Astrocyte (in vitro differentiated cells and primary cell): ENCODE data around the gene DPP9. TPM values are rescaled to one million over a fixed set of nuclear protein-coding genes. Genes with fewer than 3 reads are reported as not detected.

Source experiments
- DNase-seq: peaks from one replicate; pipeline ENCODE4 v3.0.0-alpha.2; 2010; ENCODE audit warnings: low read depth
- FAIRE-seq: peaks from 2 replicates; lab custom pipeline; 2011; peaks lifted over from hg19 to GRCh38; lab: Jason Lieb, UNC
- H2AFZ ChIP-seq: 2 replicates; pipeline ENCODE4 v1.6.0; 2012; ENCODE audit warnings: low read depth, low read length, inconsistent platforms
- H3K27ac ChIP-seq: 2 replicates; pipeline ENCODE4 v1.5.1; 2011; ENCODE audit warnings: low read depth, low read length, inconsistent platforms
- H3K27me3 ChIP-seq: 2 replicates; pipeline ENCODE4 v1.6.0; 2011; ENCODE audit warnings: low read length, inconsistent platforms; ENCODE audit not compliant: insufficient read depth
- H3K36me3 ChIP-seq: 2 replicates; pipeline ENCODE4 v1.5.1; 2011; ENCODE audit warnings: low read length, inconsistent platforms; ENCODE audit not compliant: insufficient read depth
- H3K4me1 ChIP-seq: 2 replicates; pipeline ENCODE4 v1.5.1; 2011; ENCODE audit warnings: low read length, inconsistent platforms; ENCODE audit not compliant: insufficient read depth
- H3K4me2 ChIP-seq: 2 replicates; pipeline ENCODE4 v1.6.0; 2012; ENCODE audit warnings: low read length, inconsistent platforms
- H3K4me3 ChIP-seq: 2 replicates; pipeline ENCODE4 v1.5.1; 2011; ENCODE audit warnings: low read depth, mild to moderate bottlenecking, low read length, inconsistent platforms; ENCODE audit not compliant: insufficient read depth
- H3K79me2 ChIP-seq: 2 replicates; pipeline ENCODE4 v1.6.0; 2012; ENCODE audit warnings: mild to moderate bottlenecking, low read length, inconsistent platforms; ENCODE audit not compliant: insufficient read depth
- H3K9ac ChIP-seq: 2 replicates; pipeline ENCODE4 v1.6.0; 2012; ENCODE audit warnings: mild to moderate bottlenecking, low read length, inconsistent platforms
- H3K9me3 ChIP-seq: 2 replicates; pipeline ENCODE4 v1.5.1; 2012; ENCODE audit warnings: low read depth, mild to moderate bottlenecking, low read length, inconsistent platforms; ENCODE audit not compliant: insufficient read depth
- H4K20me1 ChIP-seq: 2 replicates; pipeline ENCODE4 v1.6.0; 2012; ENCODE audit warnings: low read length, inconsistent platforms; ENCODE audit not compliant: insufficient read depth
- H3K27ac Mint-ChIP-seq: one replicate; pipeline ENCODE4 v1.8.0; 2021; ENCODE audit warnings: mild to moderate bottlenecking, mixed read lengths; ENCODE audit not compliant: unreplicated experiment
- H3K27me3 Mint-ChIP-seq: one replicate; pipeline ENCODE4 v1.8.0; 2021; ENCODE audit warnings: low read depth, mixed read lengths; ENCODE audit not compliant: unreplicated experiment
- H3K36me3 Mint-ChIP-seq: one replicate; pipeline ENCODE4 v1.8.0; 2021; ENCODE audit warnings: low read depth, mixed read lengths; ENCODE audit not compliant: unreplicated experiment
- H3K4me1 Mint-ChIP-seq: one replicate; pipeline ENCODE4 v1.8.0; 2021; ENCODE audit warnings: low read depth, mixed read lengths; ENCODE audit not compliant: unreplicated experiment
- H3K4me3 Mint-ChIP-seq: one replicate; pipeline ENCODE4 v1.8.0; 2021; ENCODE audit warnings: mild to moderate bottlenecking, moderate library complexity, mixed read lengths; ENCODE audit not compliant: unreplicated experiment
- H3K9me3 Mint-ChIP-seq: one replicate; pipeline ENCODE4 v1.8.0; 2021; ENCODE audit warnings: mild to moderate bottlenecking, mixed read lengths; ENCODE audit not compliant: unreplicated experiment
- EZH2 ChIP-seq: IDR thresholded peaks from 2 replicates; pipeline ENCODE4 v1.6.1; 2012; ENCODE audit warnings: mild to moderate bottlenecking, low read length, inconsistent platforms; ENCODE audit not compliant: insufficient read depth
- total RNA-seq: library from RNA; stranded (reverse); gene quantifications from 2 replicates; pipeline ENCODE4 v1.2.1, GENCODE V29; 2021
- TF ChIP-seq, protein P1 (sequence below): IDR thresholded peaks from 2 replicates; pipeline ENCODE4 v1.5.1; 2011; ENCODE audit warnings: low read depth, mild to moderate bottlenecking, inconsistent platforms, low read length, moderate library complexity; ENCODE audit not compliant: insufficient read depth

The DPP9 gene
- total RNA-seq, 1 donor from 2014 or later: 50.0 TPM

DNA sequence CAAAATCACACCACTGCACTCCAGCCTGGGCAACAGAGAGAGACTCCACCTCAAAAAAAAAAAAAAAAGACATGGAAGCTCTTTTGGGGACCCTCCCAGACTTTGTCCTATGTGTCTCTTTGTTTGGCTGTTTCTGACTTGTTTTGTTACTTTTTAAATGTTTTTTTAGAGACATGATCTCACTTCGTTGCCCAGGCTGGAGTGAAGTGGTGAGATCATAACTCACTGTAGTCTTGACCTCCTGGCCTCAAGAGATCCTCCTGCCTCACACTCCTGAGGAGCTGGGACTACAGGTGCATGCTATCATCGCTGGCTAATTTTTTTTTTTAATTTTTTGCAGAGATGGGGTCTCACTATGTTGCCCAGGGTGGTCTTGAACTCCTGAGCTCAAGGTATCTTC lies 16.4 kb upstream of the DPP9 start:
- no peak for FAIRE-seq
- TF ChIP-seq EZH2: no peak
- TF ChIP-seq, protein P1, sequence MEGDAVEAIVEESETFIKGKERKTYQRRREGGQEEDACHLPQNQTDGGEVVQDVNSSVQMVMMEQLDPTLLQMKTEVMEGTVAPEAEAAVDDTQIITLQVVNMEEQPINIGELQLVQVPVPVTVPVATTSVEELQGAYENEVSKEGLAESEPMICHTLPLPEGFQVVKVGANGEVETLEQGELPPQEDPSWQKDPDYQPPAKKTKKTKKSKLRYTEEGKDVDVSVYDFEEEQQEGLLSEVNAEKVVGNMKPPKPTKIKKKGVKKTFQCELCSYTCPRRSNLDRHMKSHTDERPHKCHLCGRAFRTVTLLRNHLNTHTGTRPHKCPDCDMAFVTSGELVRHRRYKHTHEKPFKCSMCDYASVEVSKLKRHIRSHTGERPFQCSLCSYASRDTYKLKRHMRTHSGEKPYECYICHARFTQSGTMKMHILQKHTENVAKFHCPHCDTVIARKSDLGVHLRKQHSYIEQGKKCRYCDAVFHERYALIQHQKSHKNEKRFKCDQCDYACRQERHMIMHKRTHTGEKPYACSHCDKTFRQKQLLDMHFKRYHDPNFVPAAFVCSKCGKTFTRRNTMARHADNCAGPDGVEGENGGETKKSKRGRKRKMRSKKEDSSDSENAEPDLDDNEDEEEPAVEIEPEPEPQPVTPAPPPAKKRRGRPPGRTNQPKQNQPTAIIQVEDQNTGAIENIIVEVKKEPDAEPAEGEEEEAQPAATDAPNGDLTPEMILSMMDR: no peak
- H3K4me3 Mint-ChIP-seq: no peak overlapping the region

DNA sequence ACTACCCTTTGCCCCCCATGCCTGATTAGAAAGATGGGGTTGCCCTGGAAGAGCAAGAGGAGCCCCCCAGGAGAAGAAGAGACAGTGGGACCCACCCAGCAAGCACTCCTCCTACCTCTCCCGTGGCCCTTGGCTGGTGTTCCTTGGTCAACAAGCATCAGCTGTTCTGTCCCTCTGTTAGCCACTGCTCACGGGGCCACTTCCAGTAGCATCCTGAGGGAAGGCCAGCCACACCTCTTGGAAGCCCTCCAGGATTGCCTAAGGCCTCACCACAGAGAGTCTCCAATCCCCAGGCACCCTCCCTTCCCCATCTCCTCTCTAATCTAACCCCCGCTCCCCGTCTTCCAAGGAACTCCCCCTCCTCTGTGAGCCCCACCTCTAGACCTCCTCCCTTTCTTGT lies 15.1 kb upstream of the DPP9 start:
- Histone ChIP-seq H2AFZ (no peak overlapping the region), H4K20me1 (no peaks in the 10 kb centered on the region), H3K27me3 (peaks cover 5% of the 10 kb centered on the region), H3K36me3 (no peaks in the 10 kb centered on the region), H3K9ac (no peak overlapping the region), H3K4me2 (no peak overlapping the region), H3K9me3 (no peaks in the 10 kb centered on the region), H3K4me1 (no peaks in the 10 kb centered on the region), H3K27ac (no peak overlapping the region), H3K4me3 (no peak overlapping the region), H3K79me2 (no peaks in the 10 kb centered on the region)
- Mint-ChIP-seq H3K4me3 (no peak overlapping the region), H3K27me3 (peaks cover 9% of the 10 kb centered on the region), H3K9me3 (no peaks in the 10 kb centered on the region), H3K27ac (no peak overlapping the region), H3K36me3 (no peaks in the 10 kb centered on the region), H3K4me1 (peaks cover 5% of the 10 kb centered on the region)
- FAIRE-seq (no peak), DNase-seq (no peak)
- TF ChIP-seq, protein P1: no peak
- TF ChIP-seq EZH2: no peak

More for the DNA sequence above, 16.4 kb upstream of the DPP9 start:
- Histone ChIP-seq H3K4me1 (peaks cover 4% of the 10 kb centered on the region), H4K20me1 (no peaks in the 10 kb centered on the region), H3K9ac (no peak overlapping the region), H2AFZ (no peak overlapping the region), H3K4me3 (no peak overlapping the region), H3K27me3 (peaks cover 5% of the 10 kb centered on the region), H3K4me2 (no peak overlapping the region), H3K36me3 (no peaks in the 10 kb centered on the region), H3K9me3 (no peaks in the 10 kb centered on the region), H3K27ac (no peak overlapping the region), H3K79me2 (no peaks in the 10 kb centered on the region)
- H3K36me3 Mint-ChIP-seq: no peaks in the 10 kb centered on the region
- no peaks in the 10 kb centered on the region for H3K9me3 Mint-ChIP-seq
- H3K4me1 Mint-ChIP-seq: peaks cover 11% of the 10 kb centered on the region
- H3K27ac Mint-ChIP-seq: no peak overlapping the region
- DNase-seq: no peak
- H3K27me3 Mint-ChIP-seq: peaks cover 5% of the 10 kb centered on the region

DNA sequence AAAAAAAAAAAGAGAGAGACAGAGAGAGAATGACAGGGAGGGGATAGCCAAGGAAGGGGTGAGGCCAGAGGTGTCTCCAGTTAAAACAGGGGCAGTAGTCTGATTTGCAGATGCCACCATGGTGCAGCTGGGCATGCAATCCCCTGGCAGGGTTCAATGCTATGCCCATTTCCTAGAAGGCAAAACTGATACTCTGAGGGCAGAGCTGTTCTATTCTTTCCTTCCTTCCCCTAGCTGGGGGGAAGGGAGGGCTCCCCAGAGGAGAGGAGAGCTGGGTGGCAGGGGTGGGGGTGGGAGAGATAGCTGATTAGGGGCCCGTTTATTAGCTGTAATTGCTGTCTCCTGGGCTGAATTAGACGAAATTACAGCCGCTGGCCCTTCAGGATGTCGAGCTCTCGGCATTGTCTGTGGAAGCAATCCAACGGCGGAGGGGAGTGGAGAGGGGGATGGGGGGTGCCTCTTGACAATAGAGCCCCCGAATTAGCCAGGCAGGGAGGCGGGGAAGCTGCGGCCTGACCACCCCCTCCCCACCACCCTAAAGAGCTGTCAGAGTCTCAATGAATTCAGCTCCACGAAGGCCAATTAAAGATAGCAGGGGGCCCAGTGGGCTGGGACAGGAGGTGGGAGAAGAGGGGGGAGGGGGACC lies 14.4 kb upstream of the DPP9 start:
- Histone ChIP-seq H2AFZ (no peak overlapping the region), H3K4me2 (no peak overlapping the region), H4K20me1 (no peaks in the 10 kb centered on the region), H3K4me1 (no peaks in the 10 kb centered on the region), H3K4me3 (no peak overlapping the region), H3K36me3 (no peaks in the 10 kb centered on the region), H3K27me3 (peaks cover 4% of the 10 kb centered on the region), H3K9me3 (no peaks in the 10 kb centered on the region), H3K9ac (no peak overlapping the region), H3K27ac (no peak overlapping the region), H3K79me2 (no peaks in the 10 kb centered on the region)
- no peaks in the 10 kb centered on the region for H3K9me3 Mint-ChIP-seq
- H3K4me1 Mint-ChIP-seq: peaks cover under 1% of the 10 kb centered on the region
- no peak overlapping the region for H3K4me3 Mint-ChIP-seq
- H3K27ac Mint-ChIP-seq: no peak overlapping the region
- no peaks in the 10 kb centered on the region for H3K36me3 Mint-ChIP-seq
- TF ChIP-seq, protein P1: no peak
- no peak for TF ChIP-seq EZH2
- FAIRE-seq: no peak
- DNase-seq: no peak
- peaks cover 11% of the 10 kb centered on the region for H3K27me3 Mint-ChIP-seq
